ENCODE measurements around the gene SRSF3. TPM values are rescaled to one million over a fixed set of nuclear protein-coding genes. Genes with fewer than 3 reads are reported as not detected.
"Not testable (repeated sequence)": the region's sequence is repeated elsewhere in the genome, so short reads cannot be mapped to it uniquely, and the experiment has no call there.

Gene SRSF3
- polyA plus RNA-seq, 1 donor, result 438 TPM

DNA sequence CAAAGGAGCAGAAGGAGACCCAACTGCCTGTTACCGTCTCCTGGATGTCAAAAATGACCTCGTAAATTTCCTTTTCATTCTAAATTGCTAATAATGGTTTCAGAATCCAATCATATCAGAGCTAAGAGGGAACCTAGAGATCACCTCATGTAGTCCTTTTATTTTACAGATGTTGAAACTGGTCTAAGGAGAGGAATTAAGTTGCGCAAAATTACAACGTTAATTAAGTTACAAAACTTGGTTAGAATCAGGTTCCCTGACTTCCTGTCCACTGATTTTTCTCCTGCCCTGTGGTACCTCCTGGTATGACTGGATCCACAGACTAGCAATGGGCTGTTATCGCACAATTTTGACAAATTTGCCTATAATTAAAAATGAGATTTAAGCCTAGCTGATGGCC lies 37.9 kb upstream of the SRSF3 start:
- Histone ChIP-seq H3K27me3 (ENCODE audit: control insufficient read depth, insufficient read depth, low read length) (no peaks in the 10 kb centered on the region), H3K9me3 (ENCODE audit: control insufficient read depth, low read depth, low read length) (no peaks in the 10 kb centered on the region), H3K36me3 (ENCODE audit: control insufficient read depth, insufficient read depth, low read length) (no peaks in the 10 kb centered on the region), H3K4me1 (ENCODE audit: control insufficient read depth, insufficient read depth, low read length) (no peaks in the 10 kb centered on the region), H3K4me3 (ENCODE audit: low read length) (no peak overlapping the region), H3K27ac (ENCODE audit: low read length) (no peak overlapping the region)
- WGBS (ENCODE audit: insufficient coverage, low lambda C conversion rate), result 100% methylated on average over 1 of the region's 5 CpGs
- DNase-seq, result no peak

GRCh38 chr6:36559011-36559793 lies 35.0 kb upstream of the SRSF3 start:
- Histone ChIP-seq H3K4me1 (ENCODE audit: control insufficient read depth, insufficient read depth, low read length) (peaks cover 6% of the 10 kb centered on the region), H3K27ac (ENCODE audit: low read length) (no peak overlapping the region), H3K4me3 (ENCODE audit: low read length) (no peak overlapping the region), H3K9me3 (ENCODE audit: control insufficient read depth, low read depth, low read length) (no peaks in the 10 kb centered on the region), H3K27me3 (ENCODE audit: control insufficient read depth, insufficient read depth, low read length) (no peaks in the 10 kb centered on the region), H3K36me3 (ENCODE audit: control insufficient read depth, insufficient read depth, low read length) (no peaks in the 10 kb centered on the region)
- DNase-seq, result no peak
- WGBS (ENCODE audit: insufficient coverage, low lambda C conversion rate), result 100% methylated on average over 3 of the region's 7 CpGs

DNA sequence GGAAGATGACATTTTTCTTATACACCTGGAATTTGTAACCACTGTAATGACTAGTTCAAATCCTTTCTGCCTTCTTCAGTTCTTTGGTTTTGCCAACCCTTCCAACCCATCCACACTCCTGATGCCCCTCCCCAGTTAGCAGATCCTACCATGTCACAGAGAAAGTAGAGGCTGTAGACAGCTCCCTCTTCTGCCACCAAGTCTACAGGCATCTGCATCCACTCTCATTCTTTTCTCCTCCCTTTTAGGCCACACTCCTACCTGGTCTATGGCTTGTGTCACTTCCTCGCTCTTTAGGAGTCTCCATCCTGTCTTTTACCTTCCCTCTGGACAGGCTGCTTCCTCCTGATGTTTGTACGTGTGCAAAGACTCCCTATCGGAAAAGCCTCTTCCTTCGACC lies 33.3 kb upstream of the SRSF3 start:
- Histone ChIP-seq H3K27ac (ENCODE audit: low read length) (no peak overlapping the region), H3K27me3 (ENCODE audit: control insufficient read depth, insufficient read depth, low read length) (no peaks in the 10 kb centered on the region), H3K9me3 (ENCODE audit: control insufficient read depth, low read depth, low read length) (no peaks in the 10 kb centered on the region), H3K4me3 (ENCODE audit: low read length) (no peak overlapping the region), H3K36me3 (ENCODE audit: control insufficient read depth, insufficient read depth, low read length) (no peaks in the 10 kb centered on the region), H3K4me1 (ENCODE audit: control insufficient read depth, insufficient read depth, low read length) (peaks cover 6% of the 10 kb centered on the region)
- WGBS (ENCODE audit: insufficient coverage, low lambda C conversion rate), result 100% methylated on average over 2 of the region's 4 CpGs
- DNase-seq, result no peak

DNA sequence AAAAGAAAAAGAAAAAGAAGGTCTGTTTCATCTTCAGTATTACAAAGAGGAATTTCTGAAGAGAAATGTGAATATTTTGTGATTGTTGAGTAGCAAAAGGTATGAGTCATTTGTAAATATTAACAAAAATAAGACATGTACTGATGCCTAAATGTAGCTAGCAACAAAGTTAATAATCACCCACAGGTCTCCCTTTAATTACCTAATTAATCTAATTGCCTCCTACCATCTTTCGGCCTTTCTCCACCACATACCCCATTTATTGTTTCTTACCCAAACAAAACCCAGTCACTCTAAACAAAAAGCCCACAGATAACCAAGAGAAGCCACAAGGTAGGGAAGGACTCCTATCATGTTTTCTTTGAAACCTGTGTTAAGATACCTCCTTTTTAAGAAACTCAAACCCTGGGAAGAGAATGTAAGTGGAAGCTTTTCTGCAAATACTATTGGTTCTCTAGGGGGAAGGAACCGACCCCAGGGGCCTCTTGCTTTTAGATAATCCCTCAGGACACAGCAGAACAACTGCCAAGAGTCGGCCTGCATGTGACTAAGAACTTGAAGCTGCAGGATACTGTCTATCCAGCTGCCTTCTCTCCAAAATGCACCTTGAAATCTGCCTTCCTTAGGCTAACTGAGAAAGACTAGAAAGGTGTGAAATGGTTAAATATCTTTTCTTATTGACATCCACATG lies 30.8 kb upstream of the SRSF3 start:
- Histone ChIP-seq H3K4me1 (ENCODE audit: control insufficient read depth, insufficient read depth, low read length) (peaks cover 14% of the 10 kb centered on the region), H3K36me3 (ENCODE audit: control insufficient read depth, insufficient read depth, low read length) (no peaks in the 10 kb centered on the region), H3K4me3 (ENCODE audit: low read length) (no peak overlapping the region), H3K9me3 (ENCODE audit: control insufficient read depth, low read depth, low read length) (no peaks in the 10 kb centered on the region), H3K27ac (ENCODE audit: low read length) (no peak overlapping the region), H3K27me3 (ENCODE audit: control insufficient read depth, insufficient read depth, low read length) (no peaks in the 10 kb centered on the region)
- DNase-seq, result peak in 1 of 2 donors; percentile 27
- WGBS (ENCODE audit: insufficient coverage, low lambda C conversion rate), result no CpG with 5 or more reads among the region's 3 CpGs

- Histone ChIP-seq H3K27ac (ENCODE audit: low read length) (no peak overlapping the region), H3K4me3 (ENCODE audit: low read length) (no peak overlapping the region), H3K4me1 (ENCODE audit: control insufficient read depth, insufficient read depth, low read length) (peaks cover 14% of the 10 kb centered on the region), H3K36me3 (ENCODE audit: control insufficient read depth, insufficient read depth, low read length) (no peaks in the 10 kb centered on the region), H3K9me3 (ENCODE audit: control insufficient read depth, low read depth, low read length) (no peaks in the 10 kb centered on the region), H3K27me3 (ENCODE audit: control insufficient read depth, insufficient read depth, low read length) (no peaks in the 10 kb centered on the region)
- 100% methylated on average over 2 of the region's 4 CpGs for WGBS (ENCODE audit: insufficient coverage, low lambda C conversion rate)
- no peak for DNase-seq
Observed at GRCh38 chr6:36563928-36564284, 30.3 kb upstream of the SRSF3 start.

DNA sequence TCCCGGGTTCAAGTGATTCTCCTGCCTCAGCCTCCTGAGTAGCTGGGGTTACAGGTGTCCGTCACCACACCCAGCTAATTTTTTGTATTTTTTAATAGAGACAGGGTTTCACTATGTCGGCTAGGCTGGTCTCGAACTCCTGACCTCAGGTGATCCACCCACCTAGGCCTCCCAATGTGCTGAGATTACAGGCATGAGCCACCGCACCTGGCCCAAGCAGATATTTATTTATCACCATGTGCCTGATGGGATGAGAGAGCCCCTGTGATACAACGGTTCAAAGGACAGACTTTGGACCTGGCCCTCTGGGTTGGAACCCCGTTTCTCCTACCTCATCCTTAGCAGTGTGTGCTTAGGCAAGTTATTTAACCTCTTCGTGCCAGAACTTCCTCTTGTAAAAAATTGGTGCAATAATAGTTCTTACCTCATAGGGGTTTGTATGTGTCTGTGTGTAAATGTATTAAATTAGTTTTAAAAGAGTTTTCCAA lies 27.7 kb upstream of the SRSF3 start:
- Histone ChIP-seq H3K4me1 (ENCODE audit: control insufficient read depth, insufficient read depth, low read length) (peaks cover 14% of the 10 kb centered on the region), H3K27me3 (ENCODE audit: control insufficient read depth, insufficient read depth, low read length) (no peaks in the 10 kb centered on the region), H3K4me3 (ENCODE audit: low read length) (no peak overlapping the region), H3K27ac (ENCODE audit: low read length) (peak overlapping the region; percentile 50), H3K36me3 (ENCODE audit: control insufficient read depth, insufficient read depth, low read length) (no peaks in the 10 kb centered on the region), H3K9me3 (ENCODE audit: control insufficient read depth, low read depth, low read length) (no peaks in the 10 kb centered on the region)
- WGBS (ENCODE audit: insufficient coverage, low lambda C conversion rate), result 20% methylated on average over 1 of the region's 8 CpGs
- DNase-seq, result peak; percentile 91 to 97

DNA sequence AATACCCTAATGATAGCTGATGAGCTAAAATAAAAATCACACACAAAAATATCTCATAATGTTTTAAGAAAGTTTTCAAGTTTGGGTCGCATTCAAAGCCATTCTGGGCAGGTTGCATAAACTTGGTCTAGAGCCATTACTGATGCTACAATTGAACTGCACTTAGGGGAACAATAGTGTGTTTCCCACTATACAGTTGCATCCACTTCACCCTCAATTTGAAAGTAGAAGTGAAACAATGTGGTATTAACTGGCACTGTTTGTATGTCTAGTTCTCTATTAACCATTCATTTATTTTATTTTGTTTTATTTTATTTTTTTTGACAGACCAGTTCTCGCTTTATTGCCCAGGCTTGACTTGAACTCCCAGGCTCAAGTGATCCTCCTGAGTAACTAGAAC lies 23.9 kb upstream of the SRSF3 start:
- 91% methylated on average over 1 of the region's 2 CpGs for WGBS (ENCODE audit: insufficient coverage, low lambda C conversion rate)
- no peak overlapping the region for H3K4me3 ChIP-seq (ENCODE audit: low read length)
- no peak for DNase-seq
- peaks cover 8% of the 10 kb centered on the region for H3K4me1 ChIP-seq (ENCODE audit: control insufficient read depth, insufficient read depth, low read length)
- no peaks in the 10 kb centered on the region for H3K9me3 ChIP-seq (ENCODE audit: control insufficient read depth, low read depth, low read length)
- H3K27ac ChIP-seq (ENCODE audit: low read length), result no peak overlapping the region
- no peaks in the 10 kb centered on the region for H3K27me3 ChIP-seq (ENCODE audit: control insufficient read depth, insufficient read depth, low read length)
- no peaks in the 10 kb centered on the region for H3K36me3 ChIP-seq (ENCODE audit: control insufficient read depth, insufficient read depth, low read length)

DNA sequence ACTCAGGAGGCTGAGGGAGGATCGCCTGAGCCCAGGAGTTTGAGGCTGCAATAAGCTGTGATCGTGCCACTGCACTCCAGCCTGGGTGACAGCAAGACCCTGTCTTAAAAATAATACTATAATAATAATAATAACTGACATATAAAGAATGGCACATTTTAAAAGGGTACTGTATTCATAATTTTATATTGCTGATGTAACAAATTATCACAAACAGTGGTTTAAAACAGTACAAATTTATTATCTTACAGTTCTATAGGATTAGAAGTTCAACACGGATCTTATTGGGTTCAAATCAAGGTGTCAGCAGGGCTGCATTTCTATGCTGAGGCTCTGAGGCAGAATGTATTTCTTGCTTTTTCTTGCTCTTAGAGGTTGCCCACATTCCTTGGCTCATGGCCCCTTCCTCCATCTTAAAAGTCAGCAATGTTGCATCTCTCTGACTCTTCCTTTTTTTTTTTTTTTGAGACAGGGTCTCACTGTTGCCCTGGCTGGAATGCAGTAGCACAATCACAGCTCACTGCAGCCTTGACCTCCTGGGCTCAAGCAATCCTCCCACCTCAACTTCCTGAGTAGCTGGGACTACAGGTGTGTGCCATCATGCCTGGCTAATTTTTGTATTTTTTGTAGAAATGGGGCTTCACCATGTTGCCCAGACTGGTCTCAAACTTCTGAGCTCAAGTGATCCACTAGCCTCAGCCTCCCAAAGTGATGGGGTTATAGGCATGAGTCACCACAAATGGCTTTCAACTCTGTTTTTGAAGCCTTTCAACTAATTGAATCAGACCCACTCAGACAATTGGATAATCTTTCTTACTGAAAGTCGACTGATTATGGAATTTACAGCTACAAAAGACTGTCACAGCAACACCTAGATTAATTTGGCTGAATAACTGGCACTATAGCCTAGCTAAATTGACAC lies 22.8 kb upstream of the SRSF3 start:
- Histone ChIP-seq H3K4me1 (ENCODE audit: control insufficient read depth, insufficient read depth, low read length) (peaks cover 3% of the 10 kb centered on the region), H3K27me3 (ENCODE audit: control insufficient read depth, insufficient read depth, low read length) (no peaks in the 10 kb centered on the region), H3K27ac (ENCODE audit: low read length) (peak overlapping the region; percentile 20), H3K36me3 (ENCODE audit: control insufficient read depth, insufficient read depth, low read length) (no peaks in the 10 kb centered on the region), H3K9me3 (ENCODE audit: control insufficient read depth, low read depth, low read length) (no peaks in the 10 kb centered on the region), H3K4me3 (ENCODE audit: low read length) (no peak overlapping the region)
- no peak for DNase-seq
- no CpG with 5 or more reads among the region's 4 CpGs for WGBS (ENCODE audit: insufficient coverage, low lambda C conversion rate)

GRCh38 chr6:36572353-36573311 lies 21.5 kb upstream of the SRSF3 start:
- not testable (repeated sequence) for H3K36me3 ChIP-seq (ENCODE audit: control insufficient read depth, insufficient read depth, low read length); H3K27me3 ChIP-seq (ENCODE audit: control insufficient read depth, insufficient read depth, low read length); H3K4me3 ChIP-seq (ENCODE audit: low read length); H3K4me1 ChIP-seq (ENCODE audit: control insufficient read depth, insufficient read depth, low read length); H3K9me3 ChIP-seq (ENCODE audit: control insufficient read depth, low read depth, low read length)
- WGBS (ENCODE audit: insufficient coverage, low lambda C conversion rate), result 92% methylated on average over 2 of the region's 12 CpGs
- peak overlapping the region; percentile 34 for H3K27ac ChIP-seq (ENCODE audit: low read length)
- peak; percentile 73 to 89 for DNase-seq

Measured in large intestine (tissue), 3 donors.